GM20431 (cell line): ENCODE measurements around the gene RPS28.
"Not testable (repeated sequence)": the region's sequence is repeated elsewhere in the genome, so short reads cannot be mapped to it uniquely, and the experiment has no call there.

ENCODE experiments used
- in situ Hi-C: fragments of 300-500 bp; cut with MseI, MboI; formaldehyde crosslinking; loops from one replicate; pipeline ENCODE4 v1.15.0; 2020; ENCODE audit warnings: low sequenced_read_pairs; ENCODE audit not compliant: unreplicated experiment

The RPS28 gene

DNA sequence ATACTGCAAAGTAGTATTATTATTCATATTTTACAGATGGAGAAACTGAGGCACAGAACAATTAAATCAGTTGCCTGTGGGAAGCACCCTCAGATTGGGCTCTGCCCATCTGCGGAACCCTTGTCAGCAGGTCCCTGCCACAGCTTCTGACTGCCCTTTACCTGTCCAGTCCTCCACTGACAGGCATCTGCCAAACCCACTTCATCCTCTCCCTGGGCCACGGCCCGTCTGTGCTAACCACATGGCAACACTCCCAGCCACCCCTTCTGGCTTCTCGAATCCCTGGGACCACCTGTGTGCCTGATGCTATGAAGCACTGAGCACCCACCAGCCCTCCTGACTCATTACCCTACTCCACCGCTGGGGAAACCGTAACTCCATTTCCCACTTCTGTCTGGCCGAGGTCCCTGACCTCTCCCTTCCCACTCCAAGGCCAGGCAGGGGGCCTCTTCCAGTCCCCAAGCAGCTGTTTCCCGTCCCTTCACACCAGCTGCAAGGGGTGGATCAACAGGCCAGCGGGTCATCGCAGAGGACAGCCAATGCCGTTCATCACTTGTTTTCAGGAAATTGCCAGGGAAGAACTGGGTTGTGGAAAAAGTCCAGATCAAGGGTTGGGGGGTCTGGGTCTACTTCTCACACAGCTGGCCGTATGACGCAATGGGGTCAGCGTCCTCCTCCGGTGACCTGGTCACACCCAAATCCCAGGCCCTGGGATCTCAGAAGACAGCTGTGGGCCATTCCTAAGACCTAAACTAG is 19.2 kb downstream of the RPS28 start:
- in situ Hi-C loops = no loop called here

DNA sequence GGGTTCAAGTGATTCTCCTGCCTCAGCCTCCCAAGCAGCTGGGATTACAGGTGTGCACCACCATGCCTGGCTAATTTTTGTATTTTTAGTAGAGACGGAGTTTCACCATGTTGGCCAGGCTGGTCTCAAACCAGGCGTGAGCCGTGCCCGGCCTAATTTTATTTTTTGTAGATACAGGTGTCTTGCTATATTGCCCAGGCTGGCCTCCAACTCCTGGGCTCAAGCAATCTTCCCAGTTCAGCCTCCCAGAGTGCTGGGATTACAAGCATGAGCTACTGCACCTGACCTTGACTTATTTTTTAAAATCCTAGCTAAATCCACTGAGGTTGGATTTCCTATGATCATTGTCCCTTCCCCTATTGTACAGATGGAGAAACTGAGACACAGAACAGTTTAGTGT is 20.2 kb downstream of the RPS28 start:
- in situ Hi-C loops = not testable (repeated sequence)

DNA sequence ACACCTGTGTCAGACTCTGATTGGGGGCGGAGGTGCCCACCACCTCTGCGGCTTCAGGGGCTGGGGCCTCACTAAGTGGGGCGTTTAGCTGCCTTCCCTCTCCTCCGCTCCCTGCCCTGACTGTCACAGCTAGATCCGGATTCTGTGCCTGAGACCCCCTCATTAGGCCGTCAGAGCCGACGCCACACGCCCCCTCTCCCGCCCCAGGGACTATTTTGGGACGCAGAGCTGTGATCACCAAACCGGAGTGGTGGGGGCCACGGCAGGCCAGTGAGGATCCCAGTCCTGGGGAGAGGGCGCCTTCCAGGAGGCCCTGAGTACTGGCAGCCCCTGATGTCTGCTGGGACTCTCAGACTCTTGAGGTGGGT is 21.0 kb downstream of the RPS28 start:
- in situ Hi-C loops = no loop called here

DNA sequence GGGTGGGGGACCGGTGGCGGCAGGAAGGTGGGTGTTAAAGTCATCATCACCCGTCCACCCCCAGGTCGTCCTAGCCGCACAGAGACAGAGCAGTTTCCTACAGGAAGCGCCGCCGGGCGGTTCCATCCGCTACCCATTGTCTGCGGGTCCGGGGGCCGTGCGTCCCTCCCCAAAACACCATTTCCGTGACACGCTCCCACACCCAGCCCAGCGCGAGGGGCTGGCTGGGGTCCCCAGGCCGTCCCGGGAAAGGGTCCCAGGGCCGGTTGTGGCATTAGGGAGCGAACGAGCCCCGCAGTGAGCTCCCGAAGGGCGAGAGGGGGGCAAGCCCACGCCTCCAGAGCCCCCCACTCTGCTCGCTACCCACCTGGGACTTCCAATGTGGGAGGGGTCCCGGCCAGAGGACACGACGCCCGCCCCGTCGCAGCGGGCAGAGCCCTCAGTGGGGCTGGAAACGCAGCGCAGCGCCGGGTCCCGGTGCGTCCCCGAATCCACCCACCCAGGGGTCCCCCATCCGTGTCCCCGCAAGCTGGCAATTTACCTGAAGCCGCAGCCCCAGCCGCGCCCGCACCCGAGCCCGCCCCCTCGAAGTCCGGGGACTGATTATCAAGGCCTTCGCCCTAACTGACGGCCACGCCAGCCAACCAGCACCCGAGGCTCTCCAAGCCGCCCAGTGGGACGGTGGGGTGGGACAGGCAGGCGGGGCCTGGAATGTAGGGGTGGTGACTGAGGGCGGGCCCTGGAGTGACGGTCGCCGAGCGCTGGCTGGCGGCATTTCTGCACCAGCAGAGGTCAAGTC is 21.6 kb downstream of the RPS28 start, which contains the start of gene KANK3:
KANK3 (minus strand) TSS at position 579 of the 799 bp plus-strand sequence. CDS start 5,434 bp downstream, outside the sequence.
- in situ Hi-C loops = no loop called here

DNA sequence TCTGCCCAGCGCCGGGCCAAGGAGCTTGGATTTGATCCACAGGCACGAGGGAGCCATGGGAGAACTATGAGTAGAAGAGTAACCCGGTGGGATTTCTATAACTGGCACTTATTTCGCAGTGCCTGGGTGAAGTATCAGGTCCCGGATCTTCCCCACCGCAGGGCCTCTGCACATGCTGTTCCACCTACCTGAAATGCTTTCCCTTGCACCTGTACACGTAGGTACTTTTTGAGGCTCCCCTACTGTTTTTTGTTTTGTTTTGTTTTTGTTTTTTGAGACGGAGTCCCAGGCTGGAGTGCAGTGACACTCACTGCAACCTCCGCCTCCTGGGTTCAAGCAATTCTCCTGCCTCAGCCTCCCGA is 22.2 kb downstream of the RPS28 start:
- in situ Hi-C loops = no loop called here

DNA sequence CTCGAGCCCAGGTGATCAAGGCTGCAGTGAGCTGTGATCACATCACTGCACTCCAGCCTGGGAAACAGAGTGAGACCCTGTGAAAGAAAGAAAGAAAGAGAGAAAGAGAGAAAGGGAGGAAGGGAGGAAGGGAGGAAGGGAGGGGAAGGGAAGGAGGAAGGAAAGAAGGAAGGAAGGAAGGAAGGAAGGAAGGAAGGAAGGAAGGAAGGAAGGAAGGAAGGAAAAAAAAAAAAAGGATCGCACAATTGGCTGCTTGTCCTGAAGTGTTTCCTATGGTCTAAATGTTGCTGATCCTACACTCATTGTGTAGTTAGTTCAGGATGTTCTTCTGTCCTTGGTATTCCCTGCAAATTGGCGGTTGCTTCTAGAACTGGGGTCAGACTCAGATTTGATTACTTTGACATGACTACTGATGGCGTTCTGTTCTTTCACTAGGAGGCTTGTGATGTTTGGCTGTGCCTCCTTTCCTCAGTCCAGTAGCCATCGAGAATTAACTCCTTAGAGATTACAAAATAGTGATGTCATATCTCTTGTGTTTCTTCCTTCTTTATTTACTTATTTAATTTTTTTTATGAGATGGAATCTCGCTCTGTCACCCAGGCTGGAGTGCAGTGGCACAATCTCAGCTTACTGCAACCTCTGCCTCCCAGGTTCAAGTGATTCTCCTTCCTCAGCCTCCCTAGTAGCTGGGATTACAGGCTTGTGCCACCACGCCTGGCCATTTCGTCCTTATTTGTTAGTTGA is 28.5 kb downstream of the RPS28 start:
- in situ Hi-C loops = not testable (repeated sequence)

DNA sequence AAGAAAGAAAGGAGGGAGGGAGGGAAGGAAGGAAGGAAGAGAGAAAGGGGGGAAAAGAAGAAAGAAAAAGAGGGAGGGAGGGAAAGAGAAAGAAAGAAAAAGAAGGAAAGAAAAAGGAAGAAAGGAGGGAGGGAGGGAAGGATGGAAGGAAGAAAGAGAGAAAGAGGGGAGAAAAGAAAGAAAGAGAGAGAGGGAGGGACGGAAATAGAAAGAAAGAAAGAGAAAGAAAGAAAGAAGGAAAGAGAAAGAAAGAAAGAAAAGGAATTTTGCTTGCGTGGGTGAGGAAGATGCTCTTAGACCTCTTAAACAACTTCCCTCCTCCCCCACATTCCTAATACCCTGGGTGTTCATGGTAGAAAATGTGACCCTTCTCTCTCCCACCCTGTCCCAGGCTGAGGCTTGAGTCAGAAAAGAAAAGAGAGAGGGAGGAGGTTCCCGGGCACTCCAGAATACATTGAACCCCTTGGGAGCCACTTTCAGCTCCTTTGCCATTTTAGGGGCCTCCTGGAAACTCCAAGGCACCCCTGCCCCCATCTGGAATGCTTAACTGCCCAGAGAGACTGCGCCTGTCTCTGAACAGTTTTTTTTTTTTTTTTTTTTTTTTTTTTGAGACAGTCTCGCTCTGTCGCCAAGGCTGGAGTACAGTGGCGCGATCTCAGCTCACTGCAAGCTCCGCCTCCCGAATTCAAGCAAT is 31.0 kb downstream of the RPS28 start:
- in situ Hi-C loops = no loop called here

DNA sequence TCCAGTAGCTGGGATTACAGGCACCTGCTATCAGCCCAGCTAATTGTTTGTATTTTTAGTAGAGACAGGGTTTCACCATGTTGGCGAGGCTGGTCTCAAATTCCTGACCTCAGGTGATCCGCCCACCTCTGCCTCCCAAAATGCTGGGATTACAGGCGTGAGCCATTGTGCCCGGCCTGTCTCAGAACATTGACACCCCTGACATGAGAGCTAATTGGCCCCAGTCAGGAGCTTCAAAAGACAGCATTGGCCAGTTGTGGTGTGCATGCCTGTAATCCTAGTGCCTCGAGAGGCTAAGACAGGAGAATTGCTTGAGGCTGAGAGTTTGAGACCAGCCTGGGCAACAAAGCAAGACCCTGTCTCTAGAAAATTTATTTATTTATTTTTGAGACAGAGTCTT is 31.5 kb downstream of the RPS28 start:
- in situ Hi-C loops = not testable (repeated sequence)

DNA sequence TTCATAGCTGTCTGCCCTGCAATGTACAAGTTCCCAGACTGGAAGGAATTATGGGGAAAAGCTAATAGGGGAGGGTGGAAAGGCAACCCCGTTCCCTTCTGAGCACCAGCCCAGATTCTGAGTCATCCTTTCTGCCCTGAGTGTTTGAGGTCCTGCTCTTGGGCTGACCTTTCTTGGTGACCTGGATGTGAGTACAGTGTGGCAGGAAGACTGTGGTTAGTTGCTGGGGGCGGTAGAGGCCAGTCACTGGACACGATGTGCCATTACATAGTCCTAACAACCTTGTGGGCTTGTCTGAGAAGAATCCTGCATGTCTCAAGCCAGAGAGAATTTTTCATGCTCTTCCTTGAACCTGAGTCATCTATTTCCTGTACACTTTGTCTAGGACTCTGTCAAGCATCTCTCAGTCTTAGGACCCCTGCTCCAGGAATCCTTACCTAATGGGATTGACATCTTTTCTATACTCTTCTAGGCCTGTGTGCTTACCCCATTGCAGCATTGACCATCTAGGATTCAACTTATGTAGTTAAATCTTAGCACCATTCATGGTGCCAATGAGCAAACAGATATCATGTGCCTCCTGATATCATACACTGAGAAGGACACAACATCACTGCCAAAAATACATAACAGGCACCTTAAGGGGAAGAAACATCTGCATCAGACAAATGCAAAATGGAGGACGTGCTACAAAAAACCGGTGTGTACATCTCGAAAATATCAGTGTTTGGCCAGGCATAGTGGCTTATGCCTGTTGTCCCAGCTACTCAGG is 34.5 kb downstream of the RPS28 start:
- in situ Hi-C loops = no loop called here

DNA sequence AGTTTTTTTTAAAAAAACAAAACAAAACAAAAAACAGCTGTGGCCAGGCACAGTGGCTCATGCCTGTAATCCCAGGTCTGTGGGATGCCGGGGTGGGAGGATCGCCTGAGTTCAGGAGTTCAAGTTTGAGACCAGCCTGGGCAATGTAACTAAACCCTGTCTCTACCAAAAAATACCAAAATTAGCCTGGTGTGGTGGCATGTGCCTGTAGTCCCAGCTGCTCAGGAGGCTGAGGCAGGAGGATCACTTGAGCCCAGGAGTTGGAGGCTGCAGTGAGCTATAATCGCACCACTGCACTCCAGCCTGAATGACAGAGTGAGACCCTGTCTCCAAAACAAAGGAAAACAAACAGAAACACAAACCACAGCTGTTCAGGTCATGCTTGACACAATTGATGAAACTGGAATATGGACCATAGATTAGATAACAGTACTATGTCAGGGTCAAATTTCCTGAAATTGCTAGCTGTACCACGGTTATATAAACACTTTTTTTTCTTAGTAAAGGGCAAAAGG is 35.8 kb downstream of the RPS28 start:
- in situ Hi-C loops = no loop called here

DNA sequence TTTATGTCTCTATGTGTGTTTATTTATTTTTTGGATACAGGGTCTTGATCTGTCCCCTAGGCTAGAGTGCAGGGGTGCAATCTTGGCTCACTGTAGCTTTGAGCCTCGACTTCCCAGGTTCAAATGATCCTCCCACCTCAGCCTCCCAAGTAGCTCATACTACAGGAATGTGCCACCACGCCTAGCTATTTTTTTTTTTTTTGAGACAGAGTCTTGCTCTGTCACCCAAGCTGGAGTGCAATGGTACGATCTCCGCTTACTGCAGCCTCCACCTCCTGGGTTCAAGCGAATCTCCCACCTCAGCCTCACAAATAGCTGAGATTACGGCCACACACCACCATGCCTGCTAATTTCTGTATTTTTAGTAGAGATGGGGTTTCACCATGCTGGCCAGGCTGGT is 37.7 kb downstream of the RPS28 start:
- in situ Hi-C loops = no loop called here

DNA sequence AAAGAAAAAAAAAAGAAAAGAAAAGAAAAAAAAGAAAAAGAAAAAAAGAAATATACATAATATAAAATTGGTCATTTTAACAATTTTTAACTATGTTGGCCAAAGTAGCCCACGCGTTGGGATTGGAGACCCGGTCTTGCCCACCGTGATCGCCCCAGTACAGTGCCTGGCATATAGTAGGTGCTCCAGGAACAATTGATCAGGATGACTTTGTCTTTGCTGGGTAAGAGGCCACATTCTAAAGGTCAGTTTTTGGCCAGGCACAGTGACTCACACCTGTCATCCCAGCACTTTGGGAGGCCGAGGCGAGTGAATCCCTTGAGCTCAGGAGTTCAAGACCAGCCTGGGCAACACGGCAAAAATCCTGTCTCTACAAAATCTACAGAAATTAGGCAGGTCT is 38.9 kb downstream of the RPS28 start:
- in situ Hi-C loops = no loop called here

DNA sequence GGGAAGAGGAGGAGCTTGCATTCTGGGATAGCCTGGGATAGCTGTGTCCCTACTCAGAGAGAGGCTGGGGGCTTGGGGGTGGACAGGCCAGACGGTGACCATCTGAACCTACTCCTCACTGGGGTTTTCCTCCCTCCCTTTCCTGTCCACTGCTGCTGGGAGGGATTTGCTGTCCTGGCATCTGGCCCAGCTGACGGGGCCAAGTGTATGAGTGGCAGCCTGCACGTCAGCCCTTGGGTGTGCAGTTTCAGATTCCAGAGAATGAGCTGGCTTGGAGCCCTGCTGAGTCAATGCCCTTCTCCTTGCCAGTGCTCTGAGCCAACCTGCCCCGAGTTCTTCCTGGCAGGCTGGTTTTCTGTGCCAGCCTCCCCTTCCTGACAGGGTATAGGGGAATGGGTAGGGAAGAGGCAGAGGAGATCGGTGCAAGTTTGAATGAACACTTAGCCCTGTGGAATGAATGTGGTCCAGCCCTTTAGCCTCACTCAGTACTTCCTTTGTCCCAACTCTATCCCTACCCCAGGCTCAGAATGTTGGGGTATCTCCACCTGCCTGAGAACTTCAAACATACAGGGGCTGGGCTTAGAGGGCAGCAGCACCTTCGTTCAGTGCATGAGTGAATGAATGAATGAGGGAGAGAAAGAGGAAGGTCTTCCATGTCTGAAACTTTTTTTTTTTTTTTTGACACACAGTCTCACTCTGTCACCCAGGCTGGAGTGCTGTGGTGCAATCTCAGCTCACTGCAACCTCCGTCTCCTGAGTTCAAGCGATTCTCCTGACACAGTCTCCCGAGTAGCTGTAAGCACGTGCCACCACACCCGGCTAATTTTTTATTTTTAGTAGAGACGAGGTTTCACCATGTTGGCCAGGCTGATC is 40.9 kb downstream of the RPS28 start:
- in situ Hi-C loops = no loop called here

DNA sequence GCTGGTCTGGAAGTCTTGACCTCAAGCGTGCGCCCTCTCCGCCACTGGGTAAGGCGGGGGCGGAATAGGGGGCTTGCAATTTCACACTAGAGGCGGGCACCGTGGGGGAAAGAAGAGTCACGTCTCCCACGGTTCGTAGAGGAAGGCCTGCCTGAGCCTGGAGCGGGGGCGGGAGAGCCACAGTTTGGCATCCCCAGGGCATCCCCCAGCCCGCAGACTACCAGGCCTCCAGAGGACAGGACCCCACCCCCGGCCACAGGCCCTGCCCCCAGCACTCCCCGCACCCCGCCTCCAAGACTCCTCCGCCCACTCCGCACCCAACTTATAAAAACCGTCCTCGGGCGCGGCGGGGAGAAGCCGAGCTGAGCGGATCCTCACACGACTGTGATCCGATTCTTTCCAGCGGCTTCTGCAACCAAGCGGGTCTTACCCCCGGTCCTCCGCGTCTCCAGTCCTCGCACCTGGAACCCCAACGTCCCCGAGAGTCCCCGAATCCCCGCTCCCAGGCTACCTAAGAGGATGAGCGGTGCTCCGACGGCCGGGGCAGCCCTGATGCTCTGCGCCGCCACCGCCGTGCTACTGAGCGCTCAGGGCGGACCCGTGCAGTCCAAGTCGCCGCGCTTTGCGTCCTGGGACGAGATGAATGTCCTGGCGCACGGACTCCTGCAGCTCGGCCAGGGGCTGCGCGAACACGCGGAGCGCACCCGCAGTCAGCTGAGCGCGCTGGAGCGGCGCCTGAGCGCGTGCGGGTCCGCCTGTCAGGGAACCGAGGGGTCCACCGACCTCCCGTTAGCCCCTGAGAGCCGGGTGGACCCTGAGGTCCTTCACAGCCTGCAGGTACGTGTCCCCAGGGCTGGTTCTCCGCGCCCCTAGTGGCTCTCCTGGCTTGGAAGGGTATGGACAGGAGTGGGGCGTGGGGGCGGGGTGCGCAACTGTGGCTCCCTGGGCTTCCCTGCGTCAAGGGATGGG is 42.8 kb downstream of the RPS28 start, which contains the start of gene ANGPTL4:
ANGPTL4 (plus strand) TSS at position 353 of the 969 bp plus-strand sequence; CDS start at position 520, 167 bp downstream.
- in situ Hi-C loops = no loop called here

DNA sequence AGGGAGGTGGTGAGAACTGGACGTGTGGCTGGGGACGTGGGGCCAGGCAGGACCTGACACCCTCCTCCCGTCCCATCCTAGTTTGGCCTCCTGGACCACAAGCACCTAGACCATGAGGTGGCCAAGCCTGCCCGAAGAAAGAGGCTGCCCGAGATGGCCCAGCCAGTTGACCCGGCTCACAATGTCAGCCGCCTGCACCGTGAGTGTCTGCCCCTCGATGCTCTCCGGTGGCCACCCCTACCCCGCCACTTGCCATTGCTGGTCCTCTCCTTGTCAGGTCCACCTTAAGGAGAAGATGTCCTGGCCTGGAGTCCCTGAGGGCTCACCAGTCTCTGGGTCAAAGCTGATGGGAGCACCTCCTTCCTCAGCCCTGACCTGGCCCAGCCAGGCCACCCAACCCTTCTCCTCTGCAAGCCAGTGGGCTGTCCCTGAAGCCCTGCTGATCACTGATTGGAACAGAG is 44.9 kb downstream of the RPS28 start:
- in situ Hi-C loops = no loop called here

DNA sequence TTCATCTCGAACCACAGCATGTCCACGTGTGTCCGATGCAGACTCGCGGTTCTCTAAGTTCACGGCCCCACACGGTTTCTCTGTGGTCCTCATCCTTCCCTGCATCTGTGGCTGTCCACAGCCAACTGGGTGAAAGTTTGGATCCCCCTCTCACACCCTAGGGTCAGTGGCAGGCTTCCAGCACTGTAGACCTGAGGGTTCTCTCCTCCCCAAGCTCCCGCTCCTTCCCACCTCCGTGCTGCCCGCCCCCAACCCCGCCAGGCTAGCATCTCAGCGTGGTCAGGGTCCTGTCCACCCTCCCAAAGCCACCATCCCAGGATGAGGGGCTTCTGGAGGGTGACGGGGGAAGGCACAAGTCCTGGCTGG is 45.6 kb downstream of the RPS28 start:
- in situ Hi-C loops = no loop called here

DNA sequence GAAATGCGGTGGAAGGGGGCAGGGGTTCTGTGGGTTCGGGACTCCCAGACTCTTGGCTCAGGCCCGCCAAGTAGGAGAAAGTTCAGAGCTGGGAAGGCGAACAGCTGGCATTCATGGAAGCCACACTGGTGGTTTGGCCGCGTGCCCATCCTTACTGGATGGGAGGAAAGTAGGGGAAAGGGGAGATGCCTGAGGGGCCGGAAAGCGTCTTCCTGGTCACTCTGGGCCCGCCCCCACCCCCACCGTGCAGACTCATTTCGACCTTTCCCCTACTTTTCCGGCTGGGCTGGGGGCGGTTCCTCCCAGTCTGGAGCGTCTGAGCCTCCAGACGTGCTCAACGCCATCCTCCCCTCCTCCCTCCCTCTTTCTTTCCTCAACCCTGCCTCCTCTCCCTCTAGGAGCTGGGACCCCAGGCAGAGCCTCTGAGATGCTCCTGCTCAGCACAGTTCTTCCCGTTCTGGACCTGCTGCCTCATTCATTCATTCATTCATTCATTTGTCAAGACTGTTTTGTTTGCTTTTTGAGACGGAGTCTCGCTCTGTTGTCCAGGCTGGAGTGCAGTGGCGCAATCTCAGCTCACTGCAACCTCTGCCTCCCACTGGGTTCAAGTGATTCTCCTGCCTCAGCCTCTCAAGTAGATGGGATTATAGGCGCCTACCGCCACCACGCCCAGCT is 46.2 kb downstream of the RPS28 start:
- in situ Hi-C loops = no loop called here
